Measurements from ENCODE around the gene TNRC6B.
"Not testable (repeated sequence)": the region's sequence is repeated elsewhere in the genome, so short reads cannot be mapped to it uniquely, and the experiment has no call there.

The TNRC6B gene

GRCh38 chr22:40179526-40179925, 1.8 kb downstream of the TNRC6B start:
- Histone ChIP-seq H3K4me3 (peak overlapping the region; percentile 48 to 63 (median 52)), H3K27ac (peak overlapping the region in 17 of 21 experiments; percentile 68 to 97 (median 83))

- H3K4me3 ChIP-seq, result peak overlapping the region in 1 of 7 experiments; percentile 60
- H3K27ac ChIP-seq, result peak overlapping the region in 7 of 21 experiments; percentile 4 to 92 (median 83)
Measured at GRCh38 chr22:40180403-40180802, 2.7 kb downstream of the TNRC6B start.

GRCh38 chr22:40181323-40181722, 3.6 kb downstream of the TNRC6B start:
- peak overlapping the region in 6 of 21 experiments; percentile 7 to 52 (median 26) for H3K27ac ChIP-seq
- no peak overlapping the region for H3K4me3 ChIP-seq

GRCh38 chr22:40182231-40182835, 4.6 kb downstream of the TNRC6B start:
- Histone ChIP-seq H3K4me3 (no peak overlapping the region), H3K27ac (peak overlapping the region in 6 of 21 experiments; percentile 18 to 52 (median 38))

GRCh38 chr22:40183029-40183581, 5.4 kb downstream of the TNRC6B start:
- H3K27ac ChIP-seq, result peak overlapping the region in 10 of 21 experiments; percentile 18 to 54 (median 30)
- no peak overlapping the region for H3K4me3 ChIP-seq

GRCh38 chr22:40183603-40184002, 5.9 kb downstream of the TNRC6B start:
- peak overlapping the region in 7 of 21 experiments; percentile 20 to 54 (median 31) for H3K27ac ChIP-seq
- H3K4me3 ChIP-seq, result not testable (repeated sequence)

GRCh38 chr22:40187389-40187788, 9.7 kb downstream of the TNRC6B start:
- Histone ChIP-seq H3K27ac (no peak overlapping the region), H3K4me3 (no peak overlapping the region)

- H3K27ac ChIP-seq, result no peak overlapping the region
Measured at GRCh38 chr22:40189997-40190396, 12.3 kb downstream of the TNRC6B start.

GRCh38 chr22:40190501-40190900, 12.8 kb downstream of the TNRC6B start:
- no peak overlapping the region for H3K4me3 ChIP-seq
- no peak overlapping the region for H3K27ac ChIP-seq

More at GRCh38 chr22:40189997-40190396, 12.3 kb downstream of the TNRC6B start:
- H3K4me3 ChIP-seq, result no peak overlapping the region

- H3K4me3 ChIP-seq, result no peak overlapping the region
- H3K27ac ChIP-seq, result peak overlapping the region in 2 of 21 experiments; percentile 5 to 19
Measured at GRCh38 chr22:40193429-40194421, 16.0 kb downstream of the TNRC6B start.

GRCh38 chr22:40194656-40195055, 16.9 kb downstream of the TNRC6B start:
- Histone ChIP-seq H3K27ac (peak overlapping the region in 1 of 21 experiments; percentile 5), H3K4me3 (no peak overlapping the region)

GRCh38 chr22:40196628-40197360, 19.1 kb downstream of the TNRC6B start:
- no peak overlapping the region for H3K4me3 ChIP-seq
- H3K27ac ChIP-seq, result peak overlapping the region in 9 of 21 experiments; percentile 3 to 46 (median 39)

GRCh38 chr22:40197421-40197820, 19.7 kb downstream of the TNRC6B start:
- H3K27ac ChIP-seq, result peak overlapping the region in 6 of 21 experiments; percentile 3 to 55 (median 31)
- H3K4me3 ChIP-seq, result not testable (repeated sequence)

- Histone ChIP-seq H3K4me3 (no peak overlapping the region), H3K27ac (no peak overlapping the region)
Measured at GRCh38 chr22:40198733-40199132, 21.0 kb downstream of the TNRC6B start.

GRCh38 chr22:40199223-40199622, 21.5 kb downstream of the TNRC6B start:
- Histone ChIP-seq H3K27ac (no peak overlapping the region), H3K4me3 (no peak overlapping the region)

GRCh38 chr22:40199852-40200251, 22.1 kb downstream of the TNRC6B start:
- H3K4me3 ChIP-seq, result no peak overlapping the region
- H3K27ac ChIP-seq, result no peak overlapping the region

GRCh38 chr22:40200795-40201530, 23.2 kb downstream of the TNRC6B start:
- H3K4me3 ChIP-seq, result no peak overlapping the region
- H3K27ac ChIP-seq, result no peak overlapping the region

GRCh38 chr22:40202225-40202944, 24.7 kb downstream of the TNRC6B start:
- Histone ChIP-seq H3K4me3 (no peak overlapping the region), H3K27ac (peak overlapping the region in 1 of 21 experiments; percentile 37)
